Measurements from ENCODE around the gene HDAC10. TPM values are rescaled to one million over a fixed set of nuclear protein-coding genes. Genes with fewer than 3 reads are reported as not detected.
A peak's percentile ranks its signal among the peaks of the same experiment; 100 is the strongest.

Gene HDAC10
- total RNA-seq, 5 donors from 2014 or later (not counting 1 experiment from before 2014, with no cell fraction given), result 101 to 152 (median 128) TPM

DNA sequence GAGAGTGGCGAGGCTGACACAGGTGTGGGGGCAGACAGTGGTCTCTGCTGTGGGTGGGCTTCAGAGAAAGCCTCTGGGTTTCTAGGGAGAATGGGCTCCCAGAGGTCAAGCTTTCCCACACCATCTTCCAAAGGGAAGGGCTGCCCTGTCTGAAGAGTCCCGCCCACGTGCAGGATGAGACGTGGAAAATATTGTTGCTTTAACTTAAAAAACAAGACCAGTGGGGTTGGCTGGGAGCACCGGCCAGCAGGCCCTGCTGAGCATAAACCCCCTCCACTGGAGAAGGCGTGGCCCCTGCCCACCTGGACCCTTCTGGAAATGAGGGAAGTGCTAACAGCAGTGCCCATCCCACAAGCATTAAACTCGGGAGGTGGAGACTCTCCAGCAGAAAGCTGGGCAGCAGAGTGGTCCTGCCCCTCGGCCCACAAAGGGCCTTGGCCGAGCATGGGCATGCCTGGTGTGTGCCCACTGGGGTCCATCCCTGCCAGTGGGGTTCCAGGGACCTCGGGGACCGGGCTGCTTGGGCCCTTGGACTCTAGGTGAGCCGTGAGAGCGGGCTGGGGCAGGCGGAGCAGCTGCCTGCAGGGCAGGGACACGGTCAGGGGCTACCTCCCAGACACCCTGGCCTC lies 34.9 kb downstream of the HDAC10 start:
- Mint-ChIP-seq H3K9me3 (no peaks in the 10 kb centered on the region), H3K27me3 (no peaks in the 10 kb centered on the region), H3K4me1 (peaks cover 16 to 19% (median 18%) of the 10 kb centered on the region in 3 donors), H3K27ac (no peak overlapping the region), H3K4me3 (no peak overlapping the region), H3K36me3 (peaks cover 35% of the 10 kb centered on the region)
- ChIA-PET CTCF (no interaction called here), POLR2A (no interaction called here)
- H3K36me3 ChIP-seq (ENCODE audit: control insufficient read depth in 2 of 2, extremely low read depth in 1 of 2, insufficient read depth in 1 of 2, low read length in 1 of 2), result peaks cover 15 to 63% of the 10 kb centered on the region in 2 donors
- no peak overlapping the region for H3K4me3 ChIP-seq (ENCODE audit: control insufficient read depth in 1 of 2, extremely low read depth in 1 of 2, low read length in 1 of 2)
- ATAC-seq (replicated peaks in 1 of 4) (no peak), DNase-seq (no peak)
- H3K27ac ChIP-seq (ENCODE audit: low read length), result no peak overlapping the region
- WGBS (ENCODE audit: insufficient coverage), result 93% methylated on average over 13 of the region's 15 CpGs
- no peaks in the 10 kb centered on the region for H3K9me3 ChIP-seq
- no peaks in the 10 kb centered on the region for H3K4me1 ChIP-seq (ENCODE audit: control insufficient read depth in 1 of 2, extremely low read depth in 1 of 2, insufficient read depth in 2 of 2, low read length in 2 of 2)
- no peaks in the 10 kb centered on the region for H3K27me3 ChIP-seq (replicated peaks in 1 of 2; ENCODE audit: control insufficient read depth in 2 of 2, extremely low read depth in 1 of 2, insufficient read depth in 2 of 2, low read length in 1 of 2)

DNA sequence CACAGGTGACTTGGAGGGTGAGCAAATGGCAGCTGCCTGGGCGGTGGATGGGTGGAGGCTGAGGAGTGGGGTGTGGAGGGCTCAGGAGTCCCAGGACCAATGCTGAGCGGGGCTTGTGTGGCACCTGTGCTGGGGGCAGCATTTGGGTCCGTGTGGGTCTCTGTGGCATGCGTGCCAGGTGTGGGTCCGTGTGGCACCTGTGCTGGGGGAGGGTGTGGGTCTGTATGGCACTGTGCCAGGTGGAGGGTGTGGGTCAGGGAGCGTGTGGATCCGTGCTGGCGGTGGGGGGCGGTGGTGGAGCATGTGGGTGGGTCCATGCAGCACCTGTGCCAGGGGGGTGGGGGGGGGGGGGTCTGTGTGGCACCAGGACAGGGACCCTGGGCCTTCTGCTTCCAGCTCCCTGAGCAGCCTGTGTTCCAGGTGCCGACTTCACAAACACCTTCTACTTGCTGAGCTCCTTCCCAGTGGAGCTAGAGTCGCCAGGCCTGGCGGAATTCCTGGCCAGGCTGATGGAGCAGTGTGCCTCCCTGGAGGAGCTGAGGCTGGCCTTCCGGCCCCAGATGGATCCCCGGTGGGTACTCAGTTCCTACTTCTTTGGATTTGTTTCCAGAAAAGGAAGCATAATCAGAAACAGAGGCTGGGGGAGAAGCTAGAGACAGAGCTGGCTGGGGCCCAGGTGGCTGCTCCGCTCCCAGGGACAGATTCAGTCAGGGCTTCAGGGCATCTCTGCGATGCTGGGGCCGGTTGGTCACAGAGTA lies 35.6 kb downstream of the HDAC10 start:
- peak overlapping the region in 1 of 2 donors; percentile 13 for H3K27ac Mint-ChIP-seq
- ChIA-PET POLR2A (no interaction called here), CTCF (interaction anchor here in 1 of 2 donors (0.6 kb wide), 1 partner anchor 332 kb away, joined by 4 read pairs; no protein-coding TSS in a partner anchor)
- H3K27me3 Mint-ChIP-seq, result no peaks in the 10 kb centered on the region
- H3K36me3 ChIP-seq (ENCODE audit: control insufficient read depth in 2 of 2, extremely low read depth in 1 of 2, insufficient read depth in 1 of 2, low read length in 1 of 2), result peaks cover 13 to 63% of the 10 kb centered on the region in 2 donors
- no peaks in the 10 kb centered on the region for H3K9me3 ChIP-seq
- ATAC-seq (replicated peaks in 1 of 4) (no peak), DNase-seq (no peak)
- no peak overlapping the region for H3K4me3 Mint-ChIP-seq
- H3K4me1 ChIP-seq (ENCODE audit: control insufficient read depth in 1 of 2, extremely low read depth in 1 of 2, insufficient read depth in 2 of 2, low read length in 2 of 2), result peaks cover 0 to 4% of the 10 kb centered on the region in 2 experiments
- H3K27ac ChIP-seq (ENCODE audit: low read length), result no peak overlapping the region
- H3K4me1 Mint-ChIP-seq, result peaks cover 16 to 21% (median 19%) of the 10 kb centered on the region in 3 donors
- WGBS (ENCODE audit: insufficient coverage), result 96% methylated on average over 11 of the region's 17 CpGs
- H3K4me3 ChIP-seq (ENCODE audit: control insufficient read depth in 1 of 2, extremely low read depth in 1 of 2, low read length in 1 of 2), result no peak overlapping the region
- H3K36me3 Mint-ChIP-seq, result peaks cover 30% of the 10 kb centered on the region
- no peaks in the 10 kb centered on the region for H3K27me3 ChIP-seq (replicated peaks in 1 of 2; ENCODE audit: control insufficient read depth in 2 of 2, extremely low read depth in 1 of 2, insufficient read depth in 2 of 2, low read length in 1 of 2)
- H3K9me3 Mint-ChIP-seq, result no peaks in the 10 kb centered on the region

DNA sequence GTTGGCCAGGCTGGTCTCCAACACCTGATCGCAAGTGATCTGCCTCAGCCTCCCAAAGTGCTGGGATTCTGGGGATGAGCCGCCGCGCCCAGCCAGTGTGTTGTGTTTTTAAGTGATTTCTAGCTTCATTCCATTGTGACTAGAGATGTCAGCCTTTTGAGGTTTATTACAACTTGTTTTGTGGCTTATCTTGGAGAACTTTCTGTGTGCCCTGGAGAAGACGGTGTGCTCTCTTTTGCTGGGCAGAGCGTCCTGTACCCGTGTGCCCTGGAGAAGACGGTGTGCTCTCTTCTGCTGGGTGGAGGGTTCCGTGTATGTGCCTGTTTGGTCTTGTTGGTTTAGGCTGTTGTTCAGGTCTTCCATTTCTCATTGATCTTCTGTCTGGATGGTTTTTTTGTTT lies 37.8 kb downstream of the HDAC10 start:
- H3K4me1 ChIP-seq (ENCODE audit: control insufficient read depth in 1 of 2, extremely low read depth in 1 of 2, insufficient read depth in 2 of 2, low read length in 2 of 2), result peaks cover 0 to 17% of the 10 kb centered on the region in 2 experiments
- H3K27ac ChIP-seq (ENCODE audit: low read length), result no peak overlapping the region
- Mint-ChIP-seq H3K36me3 (peaks cover 34% of the 10 kb centered on the region), H3K27ac (no peak overlapping the region), H3K4me1 (peaks cover 23 to 25% (median 23%) of the 10 kb centered on the region in 3 donors), H3K9me3 (no peaks in the 10 kb centered on the region), H3K27me3 (no peaks in the 10 kb centered on the region), H3K4me3 (no peak overlapping the region)
- no peaks in the 10 kb centered on the region for H3K27me3 ChIP-seq (replicated peaks in 1 of 2; ENCODE audit: control insufficient read depth in 2 of 2, extremely low read depth in 1 of 2, insufficient read depth in 2 of 2, low read length in 1 of 2)
- H3K36me3 ChIP-seq (ENCODE audit: control insufficient read depth in 2 of 2, extremely low read depth in 1 of 2, insufficient read depth in 1 of 2, low read length in 1 of 2), result peaks cover 9 to 60% of the 10 kb centered on the region in 2 donors
- H3K9me3 ChIP-seq, result no peaks in the 10 kb centered on the region
- no peak for DNase-seq
- H3K4me3 ChIP-seq (ENCODE audit: control insufficient read depth in 1 of 2, extremely low read depth in 1 of 2, low read length in 1 of 2), result no peak overlapping the region
- POLR2A ChIA-PET, result no interaction called here
- WGBS (ENCODE audit: insufficient coverage), result 100% methylated on average over 9 of the region's 9 CpGs
- CTCF ChIA-PET, result no interaction called here
- ATAC-seq (replicated peaks in 1 of 4), result no peak

DNA sequence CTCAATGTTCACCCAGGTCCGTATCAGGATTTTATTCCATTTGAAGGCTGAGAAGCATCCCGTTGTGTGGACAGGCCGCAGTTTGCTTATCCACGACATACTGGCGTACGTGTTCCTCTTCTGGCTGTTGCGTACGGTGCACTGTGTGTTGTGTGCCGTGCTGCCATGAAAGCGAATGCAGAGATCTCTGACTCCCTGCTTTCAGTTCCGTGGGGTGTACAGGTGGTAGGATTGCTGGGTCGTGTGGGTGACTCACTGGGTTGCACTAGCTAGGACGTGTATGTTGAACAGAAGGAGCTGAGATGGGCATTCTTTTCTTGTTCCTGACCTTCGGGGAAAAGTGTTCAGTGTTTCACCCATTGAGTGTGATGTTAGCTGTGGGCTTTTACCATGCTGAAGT lies 39.9 kb downstream of the HDAC10 start:
- WGBS (ENCODE audit: insufficient coverage), result 93% methylated on average over 14 of the region's 14 CpGs
- ChIA-PET CTCF (interaction anchor here in 1 of 2 donors (0.5 to 0.6 kb wide), 2 partner anchors 78 to 181 kb away, joined by 4 read pairs; no protein-coding TSS in a partner anchor), POLR2A (no interaction called here)
- H3K27ac ChIP-seq (ENCODE audit: low read length), result no peak overlapping the region
- peak overlapping the region in 1 of 2 donors; percentile 4 for H3K27ac Mint-ChIP-seq
- H3K9me3 Mint-ChIP-seq, result no peaks in the 10 kb centered on the region
- peaks cover 0 to 24% of the 10 kb centered on the region in 2 experiments for H3K4me1 ChIP-seq (ENCODE audit: control insufficient read depth in 1 of 2, extremely low read depth in 1 of 2, insufficient read depth in 2 of 2, low read length in 2 of 2)
- H3K4me1 Mint-ChIP-seq, result peaks cover 23 to 27% (median 25%) of the 10 kb centered on the region in 3 donors
- H3K4me3 ChIP-seq (ENCODE audit: control insufficient read depth in 1 of 2, extremely low read depth in 1 of 2, low read length in 1 of 2), result no peak overlapping the region
- H3K36me3 Mint-ChIP-seq, result peaks cover 30% of the 10 kb centered on the region
- DNase-seq, result no peak
- no peaks in the 10 kb centered on the region for H3K27me3 ChIP-seq (replicated peaks in 1 of 2; ENCODE audit: control insufficient read depth in 2 of 2, extremely low read depth in 1 of 2, insufficient read depth in 2 of 2, low read length in 1 of 2)
- no peak overlapping the region for H3K4me3 Mint-ChIP-seq
- no peak for ATAC-seq (replicated peaks in 1 of 4)
- H3K36me3 ChIP-seq (ENCODE audit: control insufficient read depth in 2 of 2, extremely low read depth in 1 of 2, insufficient read depth in 1 of 2, low read length in 1 of 2), result peaks cover 3 to 55% of the 10 kb centered on the region in 2 donors
- no peaks in the 10 kb centered on the region for H3K27me3 Mint-ChIP-seq
- H3K9me3 ChIP-seq, result no peaks in the 10 kb centered on the region

DNA sequence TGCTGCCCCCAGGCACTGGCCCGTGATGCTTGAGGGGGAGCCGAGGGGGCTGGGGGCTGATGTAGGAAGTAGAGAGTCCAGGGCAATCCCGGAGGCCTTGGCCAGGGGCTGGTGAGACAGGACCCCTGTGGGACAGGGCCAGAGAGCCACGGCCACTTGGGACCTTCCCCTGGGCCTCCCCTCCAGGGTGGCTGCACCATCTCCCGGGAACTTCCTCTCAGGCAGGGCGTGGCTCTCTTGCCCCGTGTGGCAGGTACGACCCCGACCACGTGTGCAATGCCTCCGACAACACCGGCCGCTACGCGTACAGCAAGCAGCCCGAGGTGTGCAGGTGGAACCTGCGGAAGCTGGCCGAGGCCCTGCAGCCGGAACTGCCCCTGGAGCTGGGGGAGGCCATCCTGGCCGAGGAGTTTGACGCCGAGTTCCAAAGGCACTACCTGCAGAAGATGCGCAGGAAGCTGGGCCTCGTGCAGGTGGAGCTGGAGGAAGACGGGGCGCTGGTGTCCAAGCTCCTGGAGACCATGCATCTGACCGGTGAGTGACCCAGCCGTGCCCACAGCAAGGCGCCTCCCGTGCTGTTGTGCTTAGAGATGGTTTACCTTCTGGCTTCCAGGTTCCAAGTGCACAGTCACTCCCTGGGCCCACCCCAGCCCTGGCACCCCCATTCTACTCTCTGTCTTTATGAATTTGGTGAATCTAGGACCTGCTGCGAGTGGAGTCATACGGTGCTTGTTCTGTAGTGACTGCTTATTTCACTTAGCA lies 40.5 kb downstream of the HDAC10 start:
- no peaks in the 10 kb centered on the region for H3K9me3 Mint-ChIP-seq
- H3K27ac Mint-ChIP-seq, result no peak overlapping the region
- ATAC-seq (replicated peaks in 1 of 4) (peak in 1 of 4 experiments; percentile 2), DNase-seq (no peak)
- Histone ChIP-seq H3K4me1 (ENCODE audit: control insufficient read depth in 1 of 2, extremely low read depth in 1 of 2, insufficient read depth in 2 of 2, low read length in 2 of 2) (peaks cover 0 to 24% of the 10 kb centered on the region in 2 experiments), H3K27me3 (replicated peaks in 1 of 2; ENCODE audit: control insufficient read depth in 2 of 2, extremely low read depth in 1 of 2, insufficient read depth in 2 of 2, low read length in 1 of 2) (no peaks in the 10 kb centered on the region), H3K4me3 (ENCODE audit: control insufficient read depth in 1 of 2, extremely low read depth in 1 of 2, low read length in 1 of 2) (no peak overlapping the region), H3K9me3 (no peaks in the 10 kb centered on the region), H3K27ac (ENCODE audit: low read length) (no peak overlapping the region), H3K36me3 (ENCODE audit: control insufficient read depth in 2 of 2, extremely low read depth in 1 of 2, insufficient read depth in 1 of 2, low read length in 1 of 2) (peaks cover 3 to 50% of the 10 kb centered on the region in 2 donors)
- H3K36me3 Mint-ChIP-seq, result peaks cover 26% of the 10 kb centered on the region
- H3K27me3 Mint-ChIP-seq, result no peaks in the 10 kb centered on the region
- WGBS (ENCODE audit: insufficient coverage), result 93% methylated on average over 31 of the region's 32 CpGs
- POLR2A ChIA-PET, result no interaction called here
- H3K4me3 Mint-ChIP-seq, result no peak overlapping the region
- CTCF ChIA-PET, result interaction anchor here in 1 of 2 donors (0.5 kb wide), 1 partner anchor 77 kb away, joined by 4 read pairs; no protein-coding TSS in a partner anchor
- peaks cover 23 to 27% (median 25%) of the 10 kb centered on the region in 3 donors for H3K4me1 Mint-ChIP-seq

DNA sequence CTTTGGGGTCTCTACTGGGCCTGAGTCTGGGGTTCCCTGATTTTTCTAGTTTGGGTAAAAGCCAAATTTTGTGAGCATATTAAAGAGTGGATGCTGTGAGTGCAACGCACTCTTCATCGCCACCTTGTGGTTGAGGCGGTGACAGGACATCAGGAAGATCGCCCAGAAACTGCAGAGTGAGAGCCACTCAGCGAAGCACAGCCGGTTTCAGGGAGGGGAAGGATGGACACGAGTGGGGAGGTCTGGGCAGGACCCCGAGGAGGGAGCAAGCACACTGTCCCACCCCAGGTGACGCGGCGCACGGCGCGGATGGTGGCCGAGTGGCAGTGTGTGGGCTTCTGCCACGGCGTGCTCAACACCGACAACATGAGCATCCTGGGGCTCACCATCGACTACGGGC lies 41.2 kb downstream of the HDAC10 start:
- ATAC-seq (replicated peaks in 1 of 4) (peak; percentile 71 to 77 (median 73)), DNase-seq (peak; percentile 40 to 89 (median 67))
- Histone ChIP-seq H3K4me3 (ENCODE audit: control insufficient read depth in 1 of 2, extremely low read depth in 1 of 2, low read length in 1 of 2) (no peak overlapping the region), H3K4me1 (ENCODE audit: control insufficient read depth in 1 of 2, extremely low read depth in 1 of 2, insufficient read depth in 2 of 2, low read length in 2 of 2) (peaks cover 0 to 24% of the 10 kb centered on the region in 2 experiments), H3K36me3 (ENCODE audit: control insufficient read depth in 2 of 2, extremely low read depth in 1 of 2, insufficient read depth in 1 of 2, low read length in 1 of 2) (peaks cover 3 to 47% of the 10 kb centered on the region in 2 donors), H3K27me3 (replicated peaks in 1 of 2; ENCODE audit: control insufficient read depth in 2 of 2, extremely low read depth in 1 of 2, insufficient read depth in 2 of 2, low read length in 1 of 2) (no peaks in the 10 kb centered on the region), H3K27ac (ENCODE audit: low read length) (no peak overlapping the region), H3K9me3 (no peaks in the 10 kb centered on the region)
- Mint-ChIP-seq H3K27ac (peak overlapping the region; percentile 33 to 46), H3K36me3 (peaks cover 26% of the 10 kb centered on the region), H3K4me3 (no peak overlapping the region), H3K27me3 (no peaks in the 10 kb centered on the region), H3K9me3 (no peaks in the 10 kb centered on the region), H3K4me1 (peaks cover 25 to 31% (median 28%) of the 10 kb centered on the region in 3 donors)
- POLR2A ChIA-PET, result no interaction called here
- CTCF ChIA-PET, result no interaction called here
- WGBS (ENCODE audit: insufficient coverage), result 63% methylated on average over 20 of the region's 20 CpGs
